Mesothelial cell of epicardium (in vitro differentiated cells): ENCODE results near the gene PPIL1. TPM values are rescaled to one million over a fixed set of nuclear protein-coding genes. Genes with fewer than 3 reads are reported as not detected.
A peak's percentile ranks its signal among the peaks of the same experiment; 100 is the strongest.

Experiments used
- DNase-seq, 2 experiments: peaks; one replicate each; pipeline ENCODE4 v3.0.0; 2021; ENCODE audit warnings: low spot score in 2 of 2; ENCODE audit not compliant: unreplicated experiment in 2 of 2
- H3K27ac Mint-ChIP-seq: 2 replicates; pipeline ENCODE4 v1.8.0; 2021; ENCODE audit warnings: mixed read lengths
- H3K27me3 Mint-ChIP-seq: 2 replicates; pipeline ENCODE4 v1.8.0; 2021; ENCODE audit warnings: low read depth, mixed read lengths
- H3K36me3 Mint-ChIP-seq: 2 replicates; pipeline ENCODE4 v1.8.0; 2021; ENCODE audit warnings: mixed read lengths
- H3K4me1 Mint-ChIP-seq: 2 replicates; pipeline ENCODE4 v1.8.0; 2021; ENCODE audit warnings: mixed read lengths
- H3K4me3 Mint-ChIP-seq: 2 replicates; pipeline ENCODE4 v1.8.0; 2021; ENCODE audit warnings: mild to moderate bottlenecking, moderate library complexity, mixed read lengths
- H3K9me3 Mint-ChIP-seq: 2 replicates; pipeline ENCODE4 v1.8.0; 2021; ENCODE audit warnings: mixed read lengths
- CTCF ChIP-seq: fragments of 200-600 bp; sonication (generic); IDR thresholded peaks from one replicate; pipeline ENCODE4 v1.5.0; 2021; ENCODE audit warnings: antibody characterized with exemption; ENCODE audit not compliant: unreplicated experiment
- total RNA-seq: library from RNA; stranded (reverse); gene quantifications from 3 replicates; pipeline ENCODE4 v1.2.1, GENCODE V29; 2021

The PPIL1 gene
- total RNA-seq, 1 donor from 2014 or later: 32.7 TPM

GRCh38 chr6:36916126-36916525, 41.5 kb upstream of the PPIL1 start:
- H3K4me3 Mint-ChIP-seq: no peak overlapping the region
- H3K27ac Mint-ChIP-seq: peak overlapping the region; percentile 67
- peaks cover 4% of the 10 kb centered on the region for H3K4me1 Mint-ChIP-seq
- no peak for TF ChIP-seq CTCF
- peaks cover 17% of the 10 kb centered on the region for H3K36me3 Mint-ChIP-seq
- no peak for DNase-seq
- H3K27me3 Mint-ChIP-seq: no peaks in the 10 kb centered on the region
- H3K9me3 Mint-ChIP-seq: no peaks in the 10 kb centered on the region

GRCh38 chr6:36915599-36915998, 41.0 kb upstream of the PPIL1 start:
- Mint-ChIP-seq H3K4me1 (peaks cover 4% of the 10 kb centered on the region), H3K36me3 (peaks cover 17% of the 10 kb centered on the region), H3K4me3 (no peak overlapping the region), H3K9me3 (no peaks in the 10 kb centered on the region), H3K27me3 (no peaks in the 10 kb centered on the region), H3K27ac (peak overlapping the region; percentile 67)
- DNase-seq: no peak
- no peak for TF ChIP-seq CTCF

- no peaks in the 10 kb centered on the region for H3K27me3 Mint-ChIP-seq
- no peak for TF ChIP-seq CTCF
- peaks cover 4% of the 10 kb centered on the region for H3K4me1 Mint-ChIP-seq
- H3K27ac Mint-ChIP-seq: no peak overlapping the region
- H3K9me3 Mint-ChIP-seq: no peaks in the 10 kb centered on the region
- DNase-seq: no peak
- H3K4me3 Mint-ChIP-seq: no peak overlapping the region
- peaks cover 17% of the 10 kb centered on the region for H3K36me3 Mint-ChIP-seq
Measured at GRCh38 chr6:36914227-36914794, 39.7 kb upstream of the PPIL1 start.

- H3K9me3 Mint-ChIP-seq: no peaks in the 10 kb centered on the region
- TF ChIP-seq CTCF: no peak
- H3K4me3 Mint-ChIP-seq: no peak overlapping the region
- H3K27ac Mint-ChIP-seq: peak overlapping the region; percentile 16
- H3K4me1 Mint-ChIP-seq: peaks cover 4% of the 10 kb centered on the region
- no peak for DNase-seq
- H3K27me3 Mint-ChIP-seq: no peaks in the 10 kb centered on the region
- H3K36me3 Mint-ChIP-seq: peaks cover 20% of the 10 kb centered on the region
Measured at GRCh38 chr6:36913082-36913481, 38.5 kb upstream of the PPIL1 start.

GRCh38 chr6:36912586-36912985, 38.0 kb upstream of the PPIL1 start:
- no peaks in the 10 kb centered on the region for H3K9me3 Mint-ChIP-seq
- peaks cover 20% of the 10 kb centered on the region for H3K36me3 Mint-ChIP-seq
- no peak for DNase-seq

More at GRCh38 chr6:36912586-36912985, 38.0 kb upstream of the PPIL1 start:
- H3K27ac Mint-ChIP-seq: no peak overlapping the region
- peaks cover 4% of the 10 kb centered on the region for H3K4me1 Mint-ChIP-seq
- no peak overlapping the region for H3K4me3 Mint-ChIP-seq
- no peaks in the 10 kb centered on the region for H3K27me3 Mint-ChIP-seq
- TF ChIP-seq CTCF: no peak
